Osteocyte (in vitro differentiated cells): ENCODE data around the gene KRTAP10-4. TPM values are rescaled to one million over a fixed set of nuclear protein-coding genes. Genes with fewer than 3 reads are reported as not detected.

Experiments
- DNase-seq: peaks from one replicate; pipeline ENCODE4 v3.0.0; 2021; ENCODE audit warnings: mixed read lengths; ENCODE audit not compliant: unreplicated experiment; ENCODE audit errors: extremely low spot score
- H3K27ac Mint-ChIP-seq: one replicate; pipeline ENCODE4 v1.8.0; 2021; ENCODE audit warnings: mild to moderate bottlenecking, mixed read lengths; ENCODE audit not compliant: unreplicated experiment
- H3K27me3 Mint-ChIP-seq: one replicate; pipeline ENCODE4 v1.8.0; 2021; ENCODE audit warnings: mixed read lengths; ENCODE audit not compliant: unreplicated experiment
- H3K36me3 Mint-ChIP-seq: one replicate; pipeline ENCODE4 v1.8.0; 2021; ENCODE audit warnings: mixed read lengths; ENCODE audit not compliant: unreplicated experiment
- H3K4me1 Mint-ChIP-seq: one replicate; pipeline ENCODE4 v1.8.0; 2021; ENCODE audit warnings: mixed read lengths; ENCODE audit not compliant: unreplicated experiment
- H3K4me3 Mint-ChIP-seq: one replicate; pipeline ENCODE4 v1.8.0; 2021; ENCODE audit warnings: mild to moderate bottlenecking, moderate library complexity, mixed read lengths; ENCODE audit not compliant: unreplicated experiment
- H3K9me3 Mint-ChIP-seq: one replicate; pipeline ENCODE4 v1.8.0; 2021; ENCODE audit warnings: mixed read lengths; ENCODE audit not compliant: unreplicated experiment
- total RNA-seq: library from RNA; stranded (reverse); gene quantifications from 2 replicates; pipeline ENCODE4 v1.2.1, GENCODE V29; 2021
- TF ChIP-seq, protein P1 (sequence below): fragments of 200-600 bp; sonication (generic); IDR thresholded peaks from 2 replicates; pipeline ENCODE4 v1.5.0; 2021; ENCODE audit warnings: antibody characterized with exemption, mild to moderate bottlenecking, moderate library complexity

Gene KRTAP10-4
- total RNA-seq, 1 donor from 2014 or later: not detected

DNA sequence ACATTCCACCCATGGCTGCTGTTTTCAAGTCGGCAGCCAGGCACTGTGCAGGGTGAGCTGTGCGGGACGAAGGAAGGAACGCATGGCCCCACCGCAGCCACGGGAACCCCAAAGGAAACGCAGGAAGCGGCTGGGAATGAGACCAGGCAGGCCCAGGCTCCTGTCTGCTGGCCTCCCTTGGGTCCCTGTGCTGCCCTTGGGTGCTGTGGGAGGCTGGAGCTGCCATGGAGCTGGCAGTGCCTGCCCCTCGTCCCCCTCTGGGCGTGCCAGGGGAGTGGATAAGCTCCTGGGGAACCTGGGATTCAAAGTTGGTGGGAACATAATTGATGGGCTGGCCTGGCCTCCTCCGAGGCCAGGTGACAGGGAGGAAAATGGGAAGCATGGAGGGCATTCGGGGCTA lies 5.3 kb upstream of the KRTAP10-4 start:
- no peak for DNase-seq
- no peak overlapping the region for H3K27ac Mint-ChIP-seq
- H3K4me1 Mint-ChIP-seq: no peaks in the 10 kb centered on the region
- no peak overlapping the region for H3K4me3 Mint-ChIP-seq
- TF ChIP-seq, protein P1, sequence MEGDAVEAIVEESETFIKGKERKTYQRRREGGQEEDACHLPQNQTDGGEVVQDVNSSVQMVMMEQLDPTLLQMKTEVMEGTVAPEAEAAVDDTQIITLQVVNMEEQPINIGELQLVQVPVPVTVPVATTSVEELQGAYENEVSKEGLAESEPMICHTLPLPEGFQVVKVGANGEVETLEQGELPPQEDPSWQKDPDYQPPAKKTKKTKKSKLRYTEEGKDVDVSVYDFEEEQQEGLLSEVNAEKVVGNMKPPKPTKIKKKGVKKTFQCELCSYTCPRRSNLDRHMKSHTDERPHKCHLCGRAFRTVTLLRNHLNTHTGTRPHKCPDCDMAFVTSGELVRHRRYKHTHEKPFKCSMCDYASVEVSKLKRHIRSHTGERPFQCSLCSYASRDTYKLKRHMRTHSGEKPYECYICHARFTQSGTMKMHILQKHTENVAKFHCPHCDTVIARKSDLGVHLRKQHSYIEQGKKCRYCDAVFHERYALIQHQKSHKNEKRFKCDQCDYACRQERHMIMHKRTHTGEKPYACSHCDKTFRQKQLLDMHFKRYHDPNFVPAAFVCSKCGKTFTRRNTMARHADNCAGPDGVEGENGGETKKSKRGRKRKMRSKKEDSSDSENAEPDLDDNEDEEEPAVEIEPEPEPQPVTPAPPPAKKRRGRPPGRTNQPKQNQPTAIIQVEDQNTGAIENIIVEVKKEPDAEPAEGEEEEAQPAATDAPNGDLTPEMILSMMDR: no peak
- H3K9me3 Mint-ChIP-seq: peaks cover 10% of the 10 kb centered on the region
- peaks cover 28% of the 10 kb centered on the region for H3K27me3 Mint-ChIP-seq
- H3K36me3 Mint-ChIP-seq: no peaks in the 10 kb centered on the region

DNA sequence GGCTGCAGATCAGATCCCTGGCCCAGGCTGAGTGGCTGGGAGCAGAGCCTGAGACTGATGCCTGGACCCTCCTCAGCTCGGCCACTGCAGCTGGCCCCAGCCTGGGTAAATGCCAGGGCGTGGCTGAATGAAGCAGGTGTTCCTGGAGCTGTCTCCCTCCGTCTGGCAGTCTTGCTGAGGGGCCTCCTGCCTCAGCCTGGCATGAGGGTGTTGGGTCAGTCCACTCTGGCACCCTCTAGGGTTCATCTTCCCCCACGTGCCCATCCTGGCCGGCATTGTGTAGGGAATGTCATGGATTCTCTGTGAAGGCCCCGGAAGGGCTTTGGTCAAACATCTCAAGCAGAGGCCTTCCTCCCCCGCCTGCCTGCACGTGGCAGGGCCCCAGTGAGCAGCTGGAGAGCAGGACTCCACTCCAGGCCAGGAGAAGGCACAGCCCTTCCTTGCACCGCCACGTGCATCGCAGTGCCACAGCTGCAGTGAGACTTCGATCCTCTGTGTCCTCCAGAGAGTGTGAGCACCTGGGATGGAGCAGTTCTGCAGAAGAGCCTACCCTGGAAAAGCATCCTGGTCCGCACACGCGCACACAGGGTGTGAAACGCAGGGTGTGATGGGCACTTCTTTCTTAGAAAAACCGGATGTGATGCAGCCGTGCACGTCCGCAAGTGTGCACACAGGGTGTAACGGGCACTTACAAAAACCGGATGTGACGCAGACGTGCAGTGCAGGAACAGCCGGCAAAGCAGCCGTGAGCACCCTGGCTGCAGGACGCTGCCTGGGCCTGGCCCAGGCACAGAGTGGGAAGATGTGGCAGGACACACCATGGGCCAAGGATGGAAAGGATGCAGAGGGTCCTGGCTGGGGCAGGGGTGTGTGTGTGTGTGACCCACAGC lies 4.6 kb upstream of the KRTAP10-4 start:
- peaks cover 10% of the 10 kb centered on the region for H3K9me3 Mint-ChIP-seq
- no peaks in the 10 kb centered on the region for H3K36me3 Mint-ChIP-seq
- H3K27me3 Mint-ChIP-seq: peaks cover 24% of the 10 kb centered on the region
- H3K27ac Mint-ChIP-seq: no peak overlapping the region
- no peaks in the 10 kb centered on the region for H3K4me1 Mint-ChIP-seq
- TF ChIP-seq, protein P1: no peak
- no peak for DNase-seq
- H3K4me3 Mint-ChIP-seq: no peak overlapping the region

DNA sequence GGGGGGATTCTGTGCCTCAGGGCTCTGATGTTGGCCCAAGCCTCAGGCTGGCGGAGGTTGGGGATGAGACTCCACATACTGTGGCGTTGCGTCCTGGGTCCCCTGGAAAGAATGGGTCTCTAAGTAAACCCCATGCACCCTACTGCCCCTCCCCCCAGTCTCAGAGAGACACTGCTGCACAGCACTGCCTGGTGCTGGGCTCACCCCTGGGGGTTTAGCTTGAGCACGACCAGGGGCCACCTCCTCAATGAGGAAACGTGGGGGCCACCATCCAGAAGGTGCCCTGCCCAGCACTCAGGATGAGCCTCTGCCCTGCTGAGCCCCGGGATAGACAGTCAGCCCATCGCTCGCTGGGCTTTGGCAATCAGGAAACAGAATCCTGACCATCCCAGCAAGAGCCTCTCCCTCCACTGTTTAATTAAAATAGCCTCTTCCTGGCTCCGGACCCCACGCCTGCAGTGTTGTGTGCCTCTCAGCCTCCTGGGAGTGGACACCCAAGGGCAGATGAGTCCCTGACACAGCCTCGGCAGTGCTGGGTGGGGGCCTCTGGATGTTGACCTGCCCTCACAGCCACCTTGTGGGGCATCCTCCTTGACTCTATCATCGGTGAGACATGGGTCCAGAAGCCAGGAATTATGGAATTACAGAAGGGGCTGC lies 3.5 kb upstream of the KRTAP10-4 start:
- Mint-ChIP-seq H3K27me3 (peaks cover 15% of the 10 kb centered on the region), H3K36me3 (no peaks in the 10 kb centered on the region), H3K9me3 (peaks cover 10% of the 10 kb centered on the region), H3K4me3 (no peak overlapping the region), H3K27ac (no peak overlapping the region), H3K4me1 (no peaks in the 10 kb centered on the region)
- no peak for DNase-seq
- TF ChIP-seq, protein P1: no peak

DNA sequence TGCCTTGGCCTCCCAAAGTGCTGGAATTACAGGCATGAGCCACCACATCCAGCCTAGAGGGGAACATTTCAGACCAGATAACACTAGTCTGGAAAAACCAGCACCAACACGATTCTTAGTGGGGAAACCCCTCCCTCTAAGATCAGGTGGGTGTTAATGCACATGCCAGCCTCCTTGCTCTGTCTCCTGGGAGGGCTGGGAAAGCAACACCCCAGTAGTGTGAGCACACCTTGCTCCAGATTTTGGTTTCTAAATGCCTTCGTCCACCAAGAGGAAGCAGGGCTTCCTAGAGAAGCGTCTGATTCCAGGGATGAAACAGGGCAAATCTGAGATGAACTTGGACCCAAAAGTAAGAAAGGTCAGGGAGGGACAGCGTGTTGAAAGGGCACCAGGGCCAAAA lies 2.2 kb upstream of the KRTAP10-4 start:
- H3K9me3 Mint-ChIP-seq: peaks cover 10% of the 10 kb centered on the region
- H3K27ac Mint-ChIP-seq: no peak overlapping the region
- H3K36me3 Mint-ChIP-seq: no peaks in the 10 kb centered on the region
- no peaks in the 10 kb centered on the region for H3K4me1 Mint-ChIP-seq
- TF ChIP-seq, protein P1: no peak
- H3K27me3 Mint-ChIP-seq: peaks cover 11% of the 10 kb centered on the region
- H3K4me3 Mint-ChIP-seq: no peak overlapping the region
- DNase-seq: no peak
